Loucy (cell line): Measurements from ENCODE around the gene KCNQ2.

Experiments used
- H2AFZ ChIP-seq: fragments of 200-600 bp; sonication (generic); 2 replicates; pipeline ENCODE4 v1.6.0; 2016; ENCODE audit warnings: antibody characterized with exemption, mild to moderate bottlenecking, low read length, moderate library complexity
- H3F3A ChIP-seq: fragments of 200-600 bp; 2 replicates; pipeline ENCODE4 v1.6.0; 2016; ENCODE audit warnings: antibody characterized with exemption, low read depth, mild to moderate bottlenecking
- H3K27me3 ChIP-seq: fragments of 200-600 bp; sonication (generic); 2 replicates; pipeline ENCODE4 v1.6.1; 2014; ENCODE audit warnings: low read length, mild to moderate bottlenecking; ENCODE audit not compliant: insufficient read depth, poor library complexity, severe bottlenecking
- H3K36me3 ChIP-seq: fragments of 200-600 bp; sonication (generic); 2 replicates; pipeline ENCODE4 v1.6.1; 2016; ENCODE audit warnings: low read length; ENCODE audit not compliant: insufficient read depth
- H3K4me1 ChIP-seq: fragments of 200-600 bp; sonication (generic); 2 replicates; pipeline ENCODE4 v1.5.1; 2014; ENCODE audit warnings: low read length, mild to moderate bottlenecking; ENCODE audit not compliant: insufficient read depth, poor library complexity, severe bottlenecking
- H3K4me2 ChIP-seq: fragments of 200-600 bp; sonication (generic); 2 replicates; pipeline ENCODE4 v1.6.0; 2014; ENCODE audit warnings: antibody characterized with exemption, low read length, low read depth, mild to moderate bottlenecking; ENCODE audit not compliant: poor library complexity, severe bottlenecking
- H3K4me3 ChIP-seq: fragments of 200-600 bp; sonication (generic); 2 replicates; pipeline ENCODE4 v1.5.1; 2014; ENCODE audit warnings: low read length, mild to moderate bottlenecking, mixed read lengths; ENCODE audit not compliant: poor library complexity, severe bottlenecking
- H3K79me2 ChIP-seq: fragments of 200-600 bp; sonication (generic); 2 replicates; pipeline ENCODE4 v1.6.1; 2014; ENCODE audit warnings: low read length; ENCODE audit not compliant: insufficient read depth
- H3K9ac ChIP-seq: fragments of 200-600 bp; sonication (generic); 2 replicates; pipeline ENCODE4 v1.6.0; 2014; ENCODE audit warnings: mild to moderate bottlenecking, low read depth, low read length, moderate library complexity; ENCODE audit not compliant: poor library complexity, severe bottlenecking
- H3K9me2 ChIP-seq: fragments of 200-600 bp; sonication (generic); replicated peaks from 2 replicates; pipeline ENCODE4 v1.6.1; 2016; ENCODE audit warnings: low read depth, low read length, mixed read lengths
- H3K9me3 ChIP-seq: fragments of 200-600 bp; sonication (generic); 2 replicates; pipeline ENCODE4 v1.6.1; 2014; ENCODE audit warnings: mild to moderate bottlenecking, antibody characterized with exemption, low read length, low read depth; ENCODE audit not compliant: insufficient read depth
- H4K20me1 ChIP-seq: fragments of 200-600 bp; sonication (generic); 2 replicates; pipeline ENCODE4 v1.6.0; 2014; ENCODE audit warnings: antibody characterized with exemption, low read length, mild to moderate bottlenecking; ENCODE audit not compliant: insufficient read depth, poor library complexity, severe bottlenecking
- CTCF ChIP-seq: fragments of 200-600 bp; sonication (generic); conservative IDR thresholded peaks from 2 replicates; pipeline ENCODE4 v1.5.1; 2014; ENCODE audit warnings: mild to moderate bottlenecking, antibody characterized with exemption, low read length
- EZH2phosphoT487 ChIP-seq: fragments of 200-600 bp; IDR thresholded peaks from 2 replicates; pipeline ENCODE4 v1.6.1; 2018; ENCODE audit warnings: antibody characterized with exemption, mild to moderate bottlenecking, moderate library complexity, borderline replicate concordance

The KCNQ2 gene

GRCh38 chr20:63364801-63365585 is 107.5 kb downstream of the KCNQ2 start:
- Histone ChIP-seq H3K27me3 (no peaks in the 10 kb centered on the region), H4K20me1 (no peaks in the 10 kb centered on the region), H2AFZ (no peak overlapping the region), H3K4me2 (no peak overlapping the region), H3K36me3 (no peaks in the 10 kb centered on the region), H3K79me2 (no peaks in the 10 kb centered on the region), H3K9me3 (no peaks in the 10 kb centered on the region), H3K4me1 (no peaks in the 10 kb centered on the region), H3K9me2 (no peaks in the 10 kb centered on the region), H3K4me3 (no peak overlapping the region), H3F3A (no peaks in the 10 kb centered on the region), H3K9ac (no peak overlapping the region)
- TF ChIP-seq EZH2phosphoT487 (no peak), CTCF (no peak)

GRCh38 chr20:63363981-63364561 is 108.4 kb downstream of the KCNQ2 start:
- H3K79me2 ChIP-seq, result no peaks in the 10 kb centered on the region
- no peak for TF ChIP-seq CTCF
- TF ChIP-seq EZH2phosphoT487, result no peak
- no peaks in the 10 kb centered on the region for H3K9me3 ChIP-seq
- no peaks in the 10 kb centered on the region for H4K20me1 ChIP-seq
- H2AFZ ChIP-seq, result no peak overlapping the region
- H3K4me1 ChIP-seq, result no peaks in the 10 kb centered on the region
- no peak overlapping the region for H3K4me3 ChIP-seq
- no peak overlapping the region for H3K9ac ChIP-seq
- no peaks in the 10 kb centered on the region for H3F3A ChIP-seq
- H3K36me3 ChIP-seq, result no peaks in the 10 kb centered on the region
- no peak overlapping the region for H3K4me2 ChIP-seq
- H3K27me3 ChIP-seq, result no peaks in the 10 kb centered on the region
- H3K9me2 ChIP-seq, result no peaks in the 10 kb centered on the region

GRCh38 chr20:63363013-63363957 is 109.2 kb downstream of the KCNQ2 start:
- Histone ChIP-seq H3F3A (no peaks in the 10 kb centered on the region), H3K4me1 (no peaks in the 10 kb centered on the region), H3K27me3 (no peaks in the 10 kb centered on the region), H3K36me3 (no peaks in the 10 kb centered on the region), H3K4me2 (no peak overlapping the region), H3K9ac (no peak overlapping the region), H3K79me2 (no peaks in the 10 kb centered on the region), H2AFZ (no peak overlapping the region), H4K20me1 (no peaks in the 10 kb centered on the region), H3K4me3 (no peak overlapping the region), H3K9me2 (no peaks in the 10 kb centered on the region), H3K9me3 (no peaks in the 10 kb centered on the region)
- TF ChIP-seq EZH2phosphoT487 (no peak), CTCF (no peak)
